Smooth muscle cell (in vitro differentiated cells): ENCODE data around the gene C2orf69. TPM values are rescaled to one million over a fixed set of nuclear protein-coding genes. Genes with fewer than 3 reads are reported as not detected.

Experiments used
- DNase-seq: peaks from one replicate; lab custom pipeline; 2025; ENCODE audit not compliant: unreplicated experiment; lab: John Stamatoyannopoulos, UW
- H2AFZ ChIP-seq: fragments of 200-600 bp; sonication (generic); 2 replicates; pipeline ENCODE4 v1.6.0; 2016; ENCODE audit warnings: antibody characterized with exemption, low read depth, mild to moderate bottlenecking
- H3F3A ChIP-seq: fragments of 200-600 bp; sonication (generic); 2 replicates; pipeline ENCODE4 v1.6.0; 2017; ENCODE audit warnings: antibody characterized with exemption, low read depth
- H3K27ac ChIP-seq: fragments of 200-600 bp; sonication (generic); 2 replicates; pipeline ENCODE4 v1.5.1; 2016; ENCODE audit warnings: low read depth, mild to moderate bottlenecking
- H3K27me3 ChIP-seq: fragments of 200-600 bp; sonication (generic); 2 replicates; pipeline ENCODE4 v1.6.1; 2016; ENCODE audit warnings: low read depth, mild to moderate bottlenecking
- H3K36me3 ChIP-seq: fragments of 200-600 bp; sonication (generic); 2 replicates; pipeline ENCODE4 v1.5.1; 2016; ENCODE audit warnings: low read depth
- H3K4me1 ChIP-seq: fragments of 200-600 bp; sonication (generic); 2 replicates; pipeline ENCODE4 v1.5.1; 2016; ENCODE audit warnings: low read depth
- H3K4me2 ChIP-seq: fragments of 200-600 bp; sonication (generic); 2 replicates; pipeline ENCODE4 v1.6.0; 2016; ENCODE audit warnings: mild to moderate bottlenecking
- H3K4me3 ChIP-seq: fragments of 200-600 bp; sonication (generic); 2 replicates; pipeline ENCODE4 v1.5.1; 2016; ENCODE audit warnings: mild to moderate bottlenecking
- H3K79me2 ChIP-seq: fragments of 200-600 bp; sonication (generic); 2 replicates; pipeline ENCODE4 v1.6.0; 2016; ENCODE audit warnings: low read depth, mild to moderate bottlenecking
- H3K9ac ChIP-seq: fragments of 200-600 bp; sonication (generic); 2 replicates; pipeline ENCODE4 v1.6.0; 2016; ENCODE audit warnings: low read depth
- H3K9me3 ChIP-seq: fragments of 200-600 bp; sonication (generic); replicated peaks from 2 replicates; pipeline ENCODE4 v1.5.1; 2016; ENCODE audit warnings: low read depth
- H4K20me1 ChIP-seq: fragments of 200-600 bp; sonication (generic); 2 replicates; pipeline ENCODE4 v1.6.0; 2016; ENCODE audit warnings: low read depth
- WGBS: methylation state at CpG from one replicate; pipeline ENCODE4 v1.1.7; 2016; ENCODE audit warnings: low lambda C conversion rate; 5-methylcytosine and 5-hydroxymethylcytosine counted together
- polyA plus RNA-seq: library from polyadenylated mRNA; unstranded; fragments of >200 nt; fragmentation: Nextera tagmentation; extraction: Ambion mirVana; gene quantifications from 2 replicates; pipeline ENCODE4 v1.2.1, GENCODE V29; 2016
- total RNA-seq: library from RNA; depleted of rRNA; stranded (reverse); fragments of >200 nt; gene quantifications from 2 replicates; pipeline ENCODE4 v1.2.3, GENCODE V29; 2014
- TF ChIP-seq, protein P1 (sequence below): fragments of 200-600 bp; sonication (generic); IDR thresholded peaks from 2 replicates; pipeline ENCODE4 v1.5.1; 2017; ENCODE audit warnings: borderline replicate concordance, mild to moderate bottlenecking, antibody characterized with exemption; ENCODE audit not compliant: insufficient read depth, poor library complexity, severe bottlenecking

The C2orf69 gene
- total and polyA plus RNA-seq, 2 experiments from 2014 or later, result 7.7 to 10.1 TPM

DNA sequence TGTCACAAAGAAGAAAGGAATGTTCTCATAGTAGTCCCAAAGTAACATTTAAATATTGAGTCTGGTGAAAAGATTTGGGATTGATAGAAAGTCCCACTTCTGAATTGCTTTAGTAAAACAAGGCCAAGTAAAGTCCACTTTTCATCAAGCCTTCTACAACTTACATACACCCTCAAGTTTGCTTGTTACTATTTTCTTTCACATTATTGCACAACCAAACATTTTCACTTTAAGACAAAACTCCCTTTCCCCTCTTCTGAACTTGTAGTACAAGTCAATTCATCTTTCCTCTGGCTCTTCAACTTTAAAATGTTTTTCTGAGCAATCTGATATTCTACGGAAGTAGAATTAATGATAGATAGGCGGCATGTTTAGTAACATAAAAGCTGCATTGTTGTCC lies 55.3 kb downstream of the C2orf69 start:
- Histone ChIP-seq H4K20me1 (no peaks in the 10 kb centered on the region), H3F3A (no peaks in the 10 kb centered on the region), H3K4me1 (no peaks in the 10 kb centered on the region), H3K9me3 (no peaks in the 10 kb centered on the region), H3K36me3 (peaks cover 20% of the 10 kb centered on the region), H3K9ac (no peak overlapping the region), H2AFZ (no peak overlapping the region), H3K27ac (no peak overlapping the region), H3K4me3 (no peak overlapping the region), H3K4me2 (no peak overlapping the region), H3K27me3 (no peaks in the 10 kb centered on the region), H3K79me2 (no peaks in the 10 kb centered on the region)
- WGBS, result 94% methylated on average over 2 of the region's 2 CpGs
- no peak for DNase-seq
- TF ChIP-seq, protein P1, sequence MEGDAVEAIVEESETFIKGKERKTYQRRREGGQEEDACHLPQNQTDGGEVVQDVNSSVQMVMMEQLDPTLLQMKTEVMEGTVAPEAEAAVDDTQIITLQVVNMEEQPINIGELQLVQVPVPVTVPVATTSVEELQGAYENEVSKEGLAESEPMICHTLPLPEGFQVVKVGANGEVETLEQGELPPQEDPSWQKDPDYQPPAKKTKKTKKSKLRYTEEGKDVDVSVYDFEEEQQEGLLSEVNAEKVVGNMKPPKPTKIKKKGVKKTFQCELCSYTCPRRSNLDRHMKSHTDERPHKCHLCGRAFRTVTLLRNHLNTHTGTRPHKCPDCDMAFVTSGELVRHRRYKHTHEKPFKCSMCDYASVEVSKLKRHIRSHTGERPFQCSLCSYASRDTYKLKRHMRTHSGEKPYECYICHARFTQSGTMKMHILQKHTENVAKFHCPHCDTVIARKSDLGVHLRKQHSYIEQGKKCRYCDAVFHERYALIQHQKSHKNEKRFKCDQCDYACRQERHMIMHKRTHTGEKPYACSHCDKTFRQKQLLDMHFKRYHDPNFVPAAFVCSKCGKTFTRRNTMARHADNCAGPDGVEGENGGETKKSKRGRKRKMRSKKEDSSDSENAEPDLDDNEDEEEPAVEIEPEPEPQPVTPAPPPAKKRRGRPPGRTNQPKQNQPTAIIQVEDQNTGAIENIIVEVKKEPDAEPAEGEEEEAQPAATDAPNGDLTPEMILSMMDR, result no peak

GRCh38 chr2:199966976-199967375 lies 55.9 kb downstream of the C2orf69 start:
- WGBS, result 95% methylated on average over 1 of the region's 1 CpG
- H3K36me3 ChIP-seq, result peaks cover 15% of the 10 kb centered on the region
- H3K27me3 ChIP-seq, result no peaks in the 10 kb centered on the region

GRCh38 chr2:199968126-199968525 lies 57.0 kb downstream of the C2orf69 start:
- TF ChIP-seq, protein P1, result no peak
- no peaks in the 10 kb centered on the region for H3K27me3 ChIP-seq
- H3K4me2 ChIP-seq, result no peak overlapping the region
- no peaks in the 10 kb centered on the region for H4K20me1 ChIP-seq
- peaks cover 14% of the 10 kb centered on the region for H3K36me3 ChIP-seq
- no peaks in the 10 kb centered on the region for H3K4me1 ChIP-seq
- 97% methylated on average over 1 of the region's 1 CpG for WGBS
- H3K9ac ChIP-seq, result no peak overlapping the region
- H3F3A ChIP-seq, result no peaks in the 10 kb centered on the region
- no peak overlapping the region for H2AFZ ChIP-seq
- H3K27ac ChIP-seq, result no peak overlapping the region
- no peaks in the 10 kb centered on the region for H3K79me2 ChIP-seq
- no peak overlapping the region for H3K4me3 ChIP-seq
- no peaks in the 10 kb centered on the region for H3K9me3 ChIP-seq
- no peak for DNase-seq

More at GRCh38 chr2:199966976-199967375, 55.9 kb downstream of the C2orf69 start:
- Histone ChIP-seq H3K4me1 (no peaks in the 10 kb centered on the region), H3K4me3 (no peak overlapping the region), H2AFZ (no peak overlapping the region), H3F3A (no peaks in the 10 kb centered on the region), H3K27ac (no peak overlapping the region), H3K79me2 (no peaks in the 10 kb centered on the region), H3K9me3 (no peaks in the 10 kb centered on the region), H3K9ac (no peak overlapping the region), H3K4me2 (no peak overlapping the region), H4K20me1 (no peaks in the 10 kb centered on the region)
- no peak for DNase-seq
- TF ChIP-seq, protein P1, result no peak

GRCh38 chr2:199972088-199972626 lies 61.1 kb downstream of the C2orf69 start:
- H3K9me3 ChIP-seq, result no peaks in the 10 kb centered on the region
- no peak overlapping the region for H3K4me3 ChIP-seq
- H3F3A ChIP-seq, result no peaks in the 10 kb centered on the region
- no peaks in the 10 kb centered on the region for H4K20me1 ChIP-seq
- no peaks in the 10 kb centered on the region for H3K27me3 ChIP-seq
- no peaks in the 10 kb centered on the region for H3K36me3 ChIP-seq
- no peak for DNase-seq
- no peak overlapping the region for H3K27ac ChIP-seq
- H3K4me2 ChIP-seq, result no peak overlapping the region
- 94% methylated on average over 6 of the region's 6 CpGs for whole genome bisulfite sequencing
- H3K79me2 ChIP-seq, result no peaks in the 10 kb centered on the region
- H3K4me1 ChIP-seq, result no peaks in the 10 kb centered on the region
- no peak overlapping the region for H3K9ac ChIP-seq
- no peak overlapping the region for H2AFZ ChIP-seq
- TF ChIP-seq, protein P1, result no peak
